NT2/D1 (cell line): ENCODE data around the gene PTPN18.

Experiments used
- DNase-seq: peaks from one replicate; pipeline ENCODE4 v3.0.0-alpha.2; 2011; ENCODE audit warnings: low read depth, low spot score
- H3K27me3 ChIP-seq: 2 replicates; pipeline ENCODE4 v1.6.0; 2011; ENCODE audit warnings: mild to moderate bottlenecking; ENCODE audit not compliant: insufficient read length, insufficient read depth
- H3K36me3 ChIP-seq: 2 replicates; pipeline ENCODE4 v1.6.1; 2011; ENCODE audit warnings: mild to moderate bottlenecking, low read length, mixed read lengths; ENCODE audit not compliant: insufficient read depth, insufficient read length
- H3K4me1 ChIP-seq: 2 replicates; pipeline ENCODE4 v1.5.1; 2011; ENCODE audit not compliant: insufficient read depth, insufficient read length
- H3K4me3 ChIP-seq: 2 replicates; pipeline ENCODE4 v1.5.1; 2011; ENCODE audit warnings: low read depth; ENCODE audit not compliant: insufficient read length
- H3K9ac ChIP-seq: 2 replicates; pipeline ENCODE4 v1.6.0; 2011; ENCODE audit warnings: low read depth; ENCODE audit not compliant: insufficient read length
- H3K9me3 ChIP-seq: 2 replicates; pipeline ENCODE4 v1.5.1; 2011; ENCODE audit warnings: mild to moderate bottlenecking, low read length; ENCODE audit not compliant: insufficient read depth
- SUZ12 ChIP-seq: IDR thresholded peaks from 2 replicates; pipeline ENCODE4 v1.6.1; 2011; ENCODE audit not compliant: insufficient read length, insufficient read depth; ENCODE audit errors: extremely low read depth
- YY1 ChIP-seq: IDR thresholded peaks from 2 replicates; pipeline ENCODE4 v1.6.1; 2011; ENCODE audit not compliant: insufficient read length, insufficient read depth
- ZNF274 ChIP-seq: IDR thresholded peaks from 2 replicates; pipeline ENCODE4 v1.6.1; 2011; ENCODE audit warnings: mild to moderate bottlenecking, low read depth, low read length

Gene PTPN18

GRCh38 chr2:130368786-130369185 is 12.9 kb downstream of the PTPN18 start:
- no peak overlapping the region for H3K4me3 ChIP-seq
- H3K27me3 ChIP-seq: peaks cover 4% of the 10 kb centered on the region
- H3K9ac ChIP-seq: peak overlapping the region; percentile 11
- H3K4me1 ChIP-seq: peaks cover 2% of the 10 kb centered on the region
- DNase-seq: no peak
- H3K36me3 ChIP-seq: peaks cover 16% of the 10 kb centered on the region
- peaks cover 19% of the 10 kb centered on the region; the same call in 1 of the 2 replicates for H3K9me3 ChIP-seq
- no peak for TF ChIP-seq ZNF274
- TF ChIP-seq YY1: no peak

- no peak overlapping the region for H3K4me3 ChIP-seq
These were observed 13.6 kb downstream of the PTPN18 start for GRCh38 chr2:130369311-130369964.

DNA sequence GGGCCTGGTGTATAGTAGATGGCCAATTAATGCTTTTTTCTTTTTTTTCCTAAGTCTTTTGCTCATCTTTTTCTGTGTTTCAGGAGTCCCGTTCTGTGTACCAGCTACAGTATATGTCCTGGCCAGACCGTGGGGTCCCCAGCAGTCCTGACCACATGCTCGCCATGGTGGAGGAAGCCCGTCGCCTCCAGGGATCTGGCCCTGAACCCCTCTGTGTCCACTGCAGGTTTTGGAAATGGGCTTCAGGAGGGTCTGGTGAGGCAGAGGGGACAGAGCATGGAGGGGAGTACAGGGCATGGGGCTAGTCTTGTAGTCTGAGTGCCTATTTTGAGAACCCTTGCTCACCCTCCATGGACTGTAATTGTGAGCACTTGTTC is 14.1 kb downstream of the PTPN18 start:
- no peak for TF ChIP-seq ZNF274
- no peak for TF ChIP-seq YY1
- no peak for TF ChIP-seq SUZ12
- Histone ChIP-seq H3K9ac (no peak overlapping the region), H3K4me1 (peaks cover 5% of the 10 kb centered on the region)

More at GRCh38 chr2:130369311-130369964, 13.6 kb downstream of the PTPN18 start:
- peak overlapping the region; percentile 11 for H3K9ac ChIP-seq
- H3K36me3 ChIP-seq: peaks cover 16% of the 10 kb centered on the region
- H3K4me1 ChIP-seq: peaks cover 3% of the 10 kb centered on the region
- peaks cover 19% of the 10 kb centered on the region; the same call in 1 of the 2 replicates for H3K9me3 ChIP-seq
- peaks cover 4% of the 10 kb centered on the region for H3K27me3 ChIP-seq
- TF ChIP-seq SUZ12: no peak
- TF ChIP-seq ZNF274: no peak
- no peak for TF ChIP-seq YY1
- DNase-seq: no peak

GRCh38 chr2:130370490-130370889 is 14.6 kb downstream of the PTPN18 start:
- TF ChIP-seq ZNF274 (no peak), SUZ12 (no peak), YY1 (no peak)
- Histone ChIP-seq H3K4me1 (peaks cover 5% of the 10 kb centered on the region), H3K9me3 (peaks cover 19% of the 10 kb centered on the region; the same call in 1 of the 2 replicates), H3K9ac (no peak overlapping the region), H3K4me3 (no peak overlapping the region), H3K36me3 (peaks cover 17% of the 10 kb centered on the region), H3K27me3 (peaks cover 4% of the 10 kb centered on the region)
- DNase-seq: no peak

More for the DNA sequence above, 14.1 kb downstream of the PTPN18 start:
- Histone ChIP-seq H3K9me3 (peaks cover 19% of the 10 kb centered on the region; the same call in 1 of the 2 replicates), H3K27me3 (peaks cover 4% of the 10 kb centered on the region), H3K36me3 (peaks cover 16% of the 10 kb centered on the region), H3K4me3 (no peak overlapping the region)
- DNase-seq: no peak

- Histone ChIP-seq H3K9me3 (peaks cover 19% of the 10 kb centered on the region; the same call in 1 of the 2 replicates), H3K9ac (peak overlapping the region; percentile 83), H3K36me3 (peaks cover 28% of the 10 kb centered on the region), H3K4me1 (peaks cover 5% of the 10 kb centered on the region), H3K27me3 (peaks cover 4% of the 10 kb centered on the region), H3K4me3 (peak overlapping the region; percentile 76)
- TF ChIP-seq ZNF274: no peak
- no peak for TF ChIP-seq YY1
- TF ChIP-seq SUZ12: no peak
- DNase-seq: no peak
These were observed 15.8 kb downstream of the PTPN18 start for GRCh38 chr2:130371723-130372054.

GRCh38 chr2:130372055-130372832 is 16.4 kb downstream of the PTPN18 start:
- peaks cover 5% of the 10 kb centered on the region for H3K4me1 ChIP-seq
- TF ChIP-seq SUZ12 (no peak), ZNF274 (no peak), YY1 (no peak)
- H3K9me3 ChIP-seq: peaks cover 14% of the 10 kb centered on the region; the same call in 1 of the 2 replicates
- peak overlapping the region; percentile 83 for H3K9ac ChIP-seq
- peaks cover 31% of the 10 kb centered on the region for H3K36me3 ChIP-seq
- peak overlapping the region; percentile 76 for H3K4me3 ChIP-seq
- H3K27me3 ChIP-seq: peaks cover 4% of the 10 kb centered on the region
- peak; percentile 76 for DNase-seq
